Measurements from ENCODE around the gene GNB5. TPM values are rescaled to one million over a fixed set of nuclear protein-coding genes. Genes with fewer than 3 reads are reported as not detected.

GNB5 gene
- total and polyA plus RNA-seq, 2 of the 13 experiments (the other 11 are each of a cell fraction or from before 2014, with no cell fraction given), result 13.7 to 14.4 TPM

GRCh38 chr15:52181938-52182780 is 9.0 kb downstream of the GNB5 start (continued):
- no peak for TF ChIP-seq REST (IDR thresholded peaks at IDR 0.05; ENCODE audit: borderline replicate concordance in 1 of 2, low read depth in 1 of 2, low read length in 2 of 2)
- 0 out of 2 replicates have a peak, but pooled peaks have one; percentile 25 for TF ChIP-seq TFE3 (CRISPR knock-in tag; IDR thresholded peaks at IDR 0.05)
- TF ChIP-seq KIAA2018 (CRISPR knock-in tag; IDR thresholded peaks at IDR 0.05; ENCODE audit: borderline replicate concordance), result no peak
- TF ChIP-seq ZNF646 (CRISPR knock-in tag; IDR thresholded peaks at IDR 0.05), result no peak
- 0 out of 2 replicates have a peak, but pooled peaks have one; percentile 11 for TF ChIP-seq STAG1 (CRISPR knock-in tag; IDR thresholded peaks at IDR 0.05)
- TF ChIP-seq HNRNPH1 (optimal IDR thresholded peaks at IDR 0.05; ENCODE audit: low read depth, low read length), result no peak

All from HepG2 (cell line).